ENCODE results near the gene KRTAP4-1. TPM values are rescaled to one million over a fixed set of nuclear protein-coding genes. Genes with fewer than 3 reads are reported as not detected.
"Not testable (repeated sequence)": the region's sequence is repeated elsewhere in the genome, so short reads cannot be mapped to it uniquely, and the experiment has no call there.

KRTAP4-1 gene
- total RNA-seq, 1 experiment from 2014 or later = 0.38 TPM

- Histone ChIP-seq H3K27me3 (ENCODE audit: control insufficient read depth, insufficient read depth, low read length) (no peaks in the 10 kb centered on the region), H3K36me3 (replicated peaks; ENCODE audit: control insufficient read depth, insufficient read depth, low read length) (no peaks in the 10 kb centered on the region), H3K4me3 (ENCODE audit: insufficient read depth, low read depth, low read length) (no peak overlapping the region)
- DNase-seq = no peak
These were observed 2.2 kb upstream of the KRTAP4-1 start for GRCh38 chr17:41186872-41187271.

- H3K36me3 ChIP-seq (replicated peaks; ENCODE audit: control insufficient read depth, insufficient read depth, low read length) = no peaks in the 10 kb centered on the region
- no peak for DNase-seq
- no peaks in the 10 kb centered on the region for H3K27me3 ChIP-seq (ENCODE audit: control insufficient read depth, insufficient read depth, low read length)
- H3K4me3 ChIP-seq (ENCODE audit: insufficient read depth, low read depth, low read length) = no peak overlapping the region
These were observed 290 bp upstream of the KRTAP4-1 start for GRCh38 chr17:41185001-41185400.

GRCh38 chr17:41178843-41179616, 5.7 kb downstream of the KRTAP4-1 start:
- no peak for DNase-seq
- H3K4me3 ChIP-seq (ENCODE audit: insufficient read depth, low read depth, low read length) = no peak overlapping the region
- H3K36me3 ChIP-seq (replicated peaks; ENCODE audit: control insufficient read depth, insufficient read depth, low read length) = no peaks in the 10 kb centered on the region
- H3K27me3 ChIP-seq (ENCODE audit: control insufficient read depth, insufficient read depth, low read length) = no peaks in the 10 kb centered on the region; the same call in 1 of the 2 replicates

GRCh38 chr17:41178341-41178740, 6.4 kb downstream of the KRTAP4-1 start:
- DNase-seq = no peak
- Histone ChIP-seq H3K27me3 (ENCODE audit: control insufficient read depth, insufficient read depth, low read length) (no peaks in the 10 kb centered on the region; the same call in 1 of the 2 replicates), H3K36me3 (replicated peaks; ENCODE audit: control insufficient read depth, insufficient read depth, low read length) (no peaks in the 10 kb centered on the region), H3K4me3 (ENCODE audit: insufficient read depth, low read depth, low read length) (no peak overlapping the region)

- Histone ChIP-seq H3K36me3 (replicated peaks; ENCODE audit: control insufficient read depth, insufficient read depth, low read length) (no peaks in the 10 kb centered on the region), H3K4me3 (ENCODE audit: insufficient read depth, low read depth, low read length) (no peak within 1 kb of the TSS), H3K27me3 (ENCODE audit: control insufficient read depth, insufficient read depth, low read length) (no peaks in the 10 kb centered on the region; the same call in 1 of the 2 replicates)
- no peak for DNase-seq
These were observed 6.9 kb downstream of the KRTAP4-1 start, which contains the start of gene KRTAP4-2 for GRCh38 chr17:41177727-41178271. TSS of gene KRTAP4-2 (minus strand) at chr17:41178221. CDS start at chr17:41178164, 57 bp downstream.

GRCh38 chr17:41176744-41177387, 7.8 kb downstream of the KRTAP4-1 start:
- Histone ChIP-seq H3K4me3 (ENCODE audit: insufficient read depth, low read depth, low read length) (no peak overlapping the region), H3K36me3 (replicated peaks; ENCODE audit: control insufficient read depth, insufficient read depth, low read length) (no peaks in the 10 kb centered on the region), H3K27me3 (ENCODE audit: control insufficient read depth, insufficient read depth, low read length) (no peaks in the 10 kb centered on the region; the same call in 1 of the 2 replicates)
- DNase-seq = no peak

GRCh38 chr17:41171886-41172285, 12.8 kb downstream of the KRTAP4-1 start:
- Histone ChIP-seq H3K4me3 (ENCODE audit: insufficient read depth, low read depth, low read length) (no peak overlapping the region), H3K27me3 (ENCODE audit: control insufficient read depth, insufficient read depth, low read length) (no peaks in the 10 kb centered on the region; the same call in 1 of the 2 replicates), H3K36me3 (replicated peaks; ENCODE audit: control insufficient read depth, insufficient read depth, low read length) (no peaks in the 10 kb centered on the region)
- no peak for DNase-seq

GRCh38 chr17:41168121-41168520, 16.6 kb downstream of the KRTAP4-1 start, which contains the start of gene KRTAP4-3:
TSS of gene KRTAP4-3 (minus strand) at chr17:41168221. CDS start at chr17:41168172, 49 bp downstream.
- Histone ChIP-seq H3K4me3 (ENCODE audit: insufficient read depth, low read depth, low read length) (no peak within 1 kb of the TSS), H3K27me3 (ENCODE audit: control insufficient read depth, insufficient read depth, low read length) (no peaks in the 10 kb centered on the region), H3K36me3 (replicated peaks; ENCODE audit: control insufficient read depth, insufficient read depth, low read length) (no peaks in the 10 kb centered on the region)
- no peak for DNase-seq

- no peaks in the 10 kb centered on the region for H3K27me3 ChIP-seq (ENCODE audit: control insufficient read depth, insufficient read depth, low read length)
- H3K36me3 ChIP-seq (replicated peaks; ENCODE audit: control insufficient read depth, insufficient read depth, low read length) = no peaks in the 10 kb centered on the region
- no peak for DNase-seq
These were observed 17.1 kb downstream of the KRTAP4-1 start for GRCh38 chr17:41167561-41167960.

GRCh38 chr17:41163828-41164227, 20.9 kb downstream of the KRTAP4-1 start:
- DNase-seq = no peak
- H3K27me3 ChIP-seq (ENCODE audit: control insufficient read depth, insufficient read depth, low read length) = no peaks in the 10 kb centered on the region
- H3K36me3 ChIP-seq (replicated peaks; ENCODE audit: control insufficient read depth, insufficient read depth, low read length) = no peaks in the 10 kb centered on the region
- H3K4me3 ChIP-seq (ENCODE audit: insufficient read depth, low read depth, low read length) = no peak overlapping the region

More at GRCh38 chr17:41167561-41167960, 17.1 kb downstream of the KRTAP4-1 start:
- H3K4me3 ChIP-seq (ENCODE audit: insufficient read depth, low read depth, low read length) = no peak overlapping the region

- H3K4me3 ChIP-seq (ENCODE audit: insufficient read depth, low read depth, low read length) = no peak within 1 kb of the TSS
- no peaks in the 10 kb centered on the region for H3K36me3 ChIP-seq (replicated peaks; ENCODE audit: control insufficient read depth, insufficient read depth, low read length)
- no peak for DNase-seq
- no peaks in the 10 kb centered on the region for H3K27me3 ChIP-seq (ENCODE audit: control insufficient read depth, insufficient read depth, low read length)
These were observed 24.1 kb downstream of the KRTAP4-1 start, which contains the start of gene KRTAP4-4 for GRCh38 chr17:41160648-41161047. TSS of gene KRTAP4-4 (minus strand) at chr17:41160748. CDS start at chr17:41160691, 57 bp downstream.

- H3K36me3 ChIP-seq (replicated peaks; ENCODE audit: control insufficient read depth, insufficient read depth, low read length); H3K27me3 ChIP-seq (ENCODE audit: control insufficient read depth, insufficient read depth, low read length); DNase-seq; H3K4me3 ChIP-seq (ENCODE audit: insufficient read depth, low read depth, low read length): not testable (repeated sequence)
These were observed 24.5 kb downstream of the KRTAP4-1 start for GRCh38 chr17:41160190-41160589.

- Histone ChIP-seq H3K4me3 (ENCODE audit: insufficient read depth, low read depth, low read length) (no peak overlapping the region), H3K36me3 (replicated peaks; ENCODE audit: control insufficient read depth, insufficient read depth, low read length) (no peaks in the 10 kb centered on the region), H3K27me3 (ENCODE audit: control insufficient read depth, insufficient read depth, low read length) (no peaks in the 10 kb centered on the region)
- DNase-seq = no peak
These were observed 30.9 kb downstream of the KRTAP4-1 start for GRCh38 chr17:41153856-41154255.

GRCh38 chr17:41151525-41151924, 33.2 kb downstream of the KRTAP4-1 start:
- Histone ChIP-seq H3K36me3 (replicated peaks; ENCODE audit: control insufficient read depth, insufficient read depth, low read length) (no peaks in the 10 kb centered on the region), H3K4me3 (ENCODE audit: insufficient read depth, low read depth, low read length) (no peak overlapping the region), H3K27me3 (ENCODE audit: control insufficient read depth, insufficient read depth, low read length) (no peaks in the 10 kb centered on the region)
- DNase-seq = no peak

GRCh38 chr17:41150026-41150425, 34.7 kb downstream of the KRTAP4-1 start:
- Histone ChIP-seq H3K36me3 (replicated peaks; ENCODE audit: control insufficient read depth, insufficient read depth, low read length) (no peaks in the 10 kb centered on the region), H3K4me3 (ENCODE audit: insufficient read depth, low read depth, low read length) (no peak overlapping the region), H3K27me3 (ENCODE audit: control insufficient read depth, insufficient read depth, low read length) (no peaks in the 10 kb centered on the region)
- no peak for DNase-seq

Data from H7 (cell line).